Lung (tissue), 16 donors: ENCODE measurements around the gene UBAP1L. TPM values are rescaled to one million over a fixed set of nuclear protein-coding genes. Genes with fewer than 3 reads are reported as not detected.

Source experiments
- ATAC-seq: fragments of 200-7000 bp; cut with Tn5 transposase; one replicate; pipeline ENCODE4 v1.9.1; 2020; ENCODE audit warnings: moderate number of reproducible peaks; ENCODE audit not compliant: insufficient read depth, low FRiP score
- DNase-seq, 3 donors: peaks; one replicate each; pipeline ENCODE4 v3.0.0-alpha.2; 2013 to 2017
- H3K27ac ChIP-seq, 2 donors: one replicate each; pipeline ENCODE4 v1.5.1; 2013; ENCODE audit warnings: mild to moderate bottlenecking in 2 of 2, moderate library complexity in 2 of 2, control low read depth in 1 of 2, inconsistent platforms in 1 of 2, low read depth in 1 of 2, low read length in 1 of 2
- H3K27me3 ChIP-seq, 3 donors: one replicate each; pipeline ENCODE4 v1.5.1; 2013; ENCODE audit warnings: low read length in 2 of 3; ENCODE audit not compliant: control insufficient read depth in 3 of 3, insufficient read depth in 3 of 3
- H3K36me3 ChIP-seq, 4 donors: one replicate each; pipeline ENCODE4 v1.5.1; 2013; ENCODE audit warnings: low read length in 4 of 4, mild to moderate bottlenecking in 1 of 4, moderate library complexity in 1 of 4; ENCODE audit not compliant: control insufficient read depth in 4 of 4, insufficient read depth in 4 of 4
- H3K4me1 ChIP-seq, 5 donors: one replicate each; pipeline ENCODE4 v1.5.1; 2013; ENCODE audit warnings: low read length in 5 of 5, mild to moderate bottlenecking in 2 of 5, moderate library complexity in 1 of 5; ENCODE audit not compliant: control insufficient read depth in 5 of 5, insufficient read depth in 5 of 5
- H3K4me3 ChIP-seq: one replicate; pipeline ENCODE4 v1.5.1; 2013; ENCODE audit warnings: mild to moderate bottlenecking, control low read depth, moderate library complexity
- H3K9ac ChIP-seq, 2 donors: one replicate each; pipeline ENCODE4 v1.5.1; 2013; ENCODE audit warnings: low read length in 2 of 2, control low read depth in 1 of 2; ENCODE audit not compliant: insufficient read depth in 1 of 2
- H3K9me3 ChIP-seq, 4 donors: one replicate each; pipeline ENCODE4 v1.5.1; 2013; ENCODE audit warnings: low read length in 3 of 4, mild to moderate bottlenecking in 1 of 4, moderate library complexity in 1 of 4; ENCODE audit not compliant: control insufficient read depth in 4 of 4, insufficient read depth in 3 of 4
- WGBS, 2 donors: extraction: QIAGEN DNeasy Blood & Tissue Kit; methylation state at CpG; one replicate each; pipeline ENCODE4 v1.1.7; 2013; 5-methylcytosine and 5-hydroxymethylcytosine counted together
- long read RNA-seq, 5 donors: transcript quantifications; one replicate each; lab custom pipeline, GENCODE V29; 2026
- polyA plus RNA-seq, 2 donors: library from polyadenylated mRNA; stranded (reverse); fragments of 200-250 nt; gene quantifications; one replicate each; pipeline ENCODE4 v1.2.1, GENCODE V29; 2013
- total RNA-seq, 2 donors: library from RNA; depleted of rRNA in 1 of 2; stranded (reverse); fragments of >200 nt in 1 of 2; gene quantifications; one replicate each; pipeline ENCODE4 v1.2.1, GENCODE V29; 2014 to 2021
- TF ChIP-seq, protein P1 (sequence below): IDR thresholded peaks from 2 replicates; pipeline ENCODE4 v1.5.1; 2012; ENCODE audit warnings: mild to moderate bottlenecking; ENCODE audit errors: control extremely low read depth, extremely low read depth
- donor health status: control.
- donor health status: control.
- donor health status: Bipolar disorder and iron deficiency.
- donor health status: healthy.
- donor health status: DM: yes; HTN: yes; CAD: no.

The UBAP1L gene
- 1 to 10 TPM; 4.7 to 5.4 TPM for total RNA-seq
- 1 to 10 TPM in 1 of 2 donors, under 1 TPM in 1; 0.96 to 2.2 TPM for polyA plus RNA-seq
- long read RNA-seq, donor 1, full-length matches to known transcripts: 3 of 3 reads
- long read RNA-seq, donor 1, partial matches to known transcripts: 0 of 3 reads
- long read RNA-seq, donor 1, other reads (novel, unspliced or antisense): 0 of 3 reads
- long read RNA-seq, donor 2, full-length matches to known transcripts: 1 of 1 reads
- long read RNA-seq, donor 2, partial matches to known transcripts: 0 of 1 reads
- long read RNA-seq, donor 2, other reads (novel, unspliced or antisense): 0 of 1 reads
- long read RNA-seq, donor 3, full-length matches to known transcripts: 3 of 3 reads
- long read RNA-seq, donor 3, partial matches to known transcripts: 0 of 3 reads
- long read RNA-seq, donor 3, other reads (novel, unspliced or antisense): 0 of 3 reads
- long read RNA-seq, donor 4: 0 reads
- long read RNA-seq, donor 5, full-length matches to known transcripts: 6 of 6 reads
- long read RNA-seq, donor 5, partial matches to known transcripts: 0 of 6 reads
- long read RNA-seq, donor 5, other reads (novel, unspliced or antisense): 0 of 6 reads

DNA sequence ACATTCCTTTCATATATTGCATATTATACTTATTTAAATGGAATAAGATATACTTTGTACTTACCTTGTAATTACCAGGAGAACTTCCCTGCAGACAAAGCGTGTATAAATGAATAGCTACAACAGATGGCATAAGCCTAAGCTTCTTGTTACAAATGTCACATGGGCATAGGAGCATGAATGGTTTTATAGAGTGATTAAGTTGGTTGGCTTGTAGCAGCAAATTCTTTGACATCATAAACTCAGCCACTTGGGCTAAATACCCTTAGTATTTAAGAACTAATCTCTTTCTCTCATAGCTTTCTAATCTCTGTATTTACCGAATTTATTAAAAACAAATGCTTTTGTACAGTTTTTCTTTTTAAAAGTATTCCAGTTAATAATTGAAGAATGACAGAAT, at the start of gene UBAP1L:
UBAP1L (minus strand) TSS at position 115 of the 400 bp plus-strand sequence. CDS start 8,985 bp downstream, outside the sequence.
- ATAC-seq (no peak), DNase-seq (no peak)
- Histone ChIP-seq H3K36me3 (peaks cover 15 to 38% (median 23%) of the 10 kb centered on the region in 4 donors), H3K4me1 (no peaks in the 10 kb centered on the region), H3K9me3 (no peaks in the 10 kb centered on the region), H3K9ac (no peak within 1 kb of the TSS), H3K27me3 (no peaks in the 10 kb centered on the region), H3K27ac (no peak within 1 kb of the TSS), H3K4me3 (no peak within 1 kb of the TSS)
- WGBS, 2 donors: 94 to 96% methylated on average over 2 of the region's 2 CpGs
- TF ChIP-seq, protein P1, sequence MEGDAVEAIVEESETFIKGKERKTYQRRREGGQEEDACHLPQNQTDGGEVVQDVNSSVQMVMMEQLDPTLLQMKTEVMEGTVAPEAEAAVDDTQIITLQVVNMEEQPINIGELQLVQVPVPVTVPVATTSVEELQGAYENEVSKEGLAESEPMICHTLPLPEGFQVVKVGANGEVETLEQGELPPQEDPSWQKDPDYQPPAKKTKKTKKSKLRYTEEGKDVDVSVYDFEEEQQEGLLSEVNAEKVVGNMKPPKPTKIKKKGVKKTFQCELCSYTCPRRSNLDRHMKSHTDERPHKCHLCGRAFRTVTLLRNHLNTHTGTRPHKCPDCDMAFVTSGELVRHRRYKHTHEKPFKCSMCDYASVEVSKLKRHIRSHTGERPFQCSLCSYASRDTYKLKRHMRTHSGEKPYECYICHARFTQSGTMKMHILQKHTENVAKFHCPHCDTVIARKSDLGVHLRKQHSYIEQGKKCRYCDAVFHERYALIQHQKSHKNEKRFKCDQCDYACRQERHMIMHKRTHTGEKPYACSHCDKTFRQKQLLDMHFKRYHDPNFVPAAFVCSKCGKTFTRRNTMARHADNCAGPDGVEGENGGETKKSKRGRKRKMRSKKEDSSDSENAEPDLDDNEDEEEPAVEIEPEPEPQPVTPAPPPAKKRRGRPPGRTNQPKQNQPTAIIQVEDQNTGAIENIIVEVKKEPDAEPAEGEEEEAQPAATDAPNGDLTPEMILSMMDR: no peak

DNA sequence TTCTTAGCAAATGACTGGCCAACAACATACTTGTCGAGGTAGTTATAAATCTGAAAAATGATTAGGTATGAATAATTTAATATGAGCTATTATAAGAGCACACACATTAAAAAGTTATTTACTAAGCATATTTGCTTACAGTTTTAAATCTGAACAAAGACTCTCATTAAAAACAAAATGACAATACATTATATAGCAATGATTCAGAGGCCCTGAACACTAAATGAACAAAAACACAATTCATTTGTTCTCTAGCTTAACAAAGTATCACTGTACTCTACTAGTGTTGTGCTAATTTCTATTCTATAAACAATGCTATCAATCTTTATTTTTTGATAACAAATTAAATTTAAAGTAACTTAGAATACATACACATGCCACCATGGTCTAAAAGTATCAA, 49.1 kb upstream of the UBAP1L start:
- no peak overlapping the region for H3K27ac ChIP-seq
- no peak for ATAC-seq
- no peak overlapping the region for H3K4me3 ChIP-seq
- peaks cover 6 to 28% (median 10%) of the 10 kb centered on the region in 4 donors for H3K36me3 ChIP-seq
- 85 to 98% methylated on average over 1 of the region's 1 CpG for WGBS, 2 donors
- H3K4me1 ChIP-seq: no peaks in the 10 kb centered on the region
- DNase-seq: no peak
- no peaks in the 10 kb centered on the region for H3K9me3 ChIP-seq
- TF ChIP-seq, protein P1: no peak
- H3K27me3 ChIP-seq: no peaks in the 10 kb centered on the region
- no peak overlapping the region for H3K9ac ChIP-seq

DNA sequence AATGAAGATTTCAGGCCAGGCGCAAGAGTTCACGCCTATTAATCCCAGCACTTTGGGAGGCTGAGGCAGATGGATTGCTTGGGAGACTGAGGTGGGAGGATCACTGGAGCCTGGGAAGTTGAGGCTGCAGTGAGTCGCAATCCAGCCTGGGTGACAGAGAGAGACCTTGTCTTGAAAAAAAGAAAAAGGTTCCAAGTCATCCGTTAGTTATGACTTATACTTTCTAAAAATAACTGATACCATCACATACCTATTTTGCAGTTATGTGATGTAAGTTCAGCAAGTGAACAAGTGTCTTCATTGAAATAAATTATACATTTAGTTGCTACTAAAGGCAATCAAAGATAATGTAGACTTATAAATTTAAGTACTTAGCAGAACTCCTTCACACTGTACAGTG, 48.0 kb upstream of the UBAP1L start:
- H3K4me1 ChIP-seq: no peaks in the 10 kb centered on the region
- no peak overlapping the region for H3K27ac ChIP-seq
- no peak overlapping the region for H3K4me3 ChIP-seq
- peaks cover 7 to 39% (median 14%) of the 10 kb centered on the region in 4 donors for H3K36me3 ChIP-seq
- H3K27me3 ChIP-seq: no peaks in the 10 kb centered on the region
- no peaks in the 10 kb centered on the region for H3K9me3 ChIP-seq
- no peak overlapping the region for H3K9ac ChIP-seq
- WGBS, 2 donors: 92 to 93% methylated on average over 4 of the region's 4 CpGs
- TF ChIP-seq, protein P1: no peak
- DNase-seq (no peak), ATAC-seq (no peak)
